T follicular helper cell (primary cell): ENCODE data around the gene ENPEP.

ENCODE experiments used
- DNase-seq: peaks from one replicate; pipeline ENCODE4 v3.0.0-alpha.2; 2020; ENCODE audit warnings: low read depth

ENPEP gene

GRCh38 chr4:110602061-110602460 lies 126.1 kb downstream of the ENPEP start:
- DNase-seq, result no peak

- DNase-seq, result no peak
Observed at GRCh38 chr4:110605077-110605476, 129.1 kb downstream of the ENPEP start.

DNA sequence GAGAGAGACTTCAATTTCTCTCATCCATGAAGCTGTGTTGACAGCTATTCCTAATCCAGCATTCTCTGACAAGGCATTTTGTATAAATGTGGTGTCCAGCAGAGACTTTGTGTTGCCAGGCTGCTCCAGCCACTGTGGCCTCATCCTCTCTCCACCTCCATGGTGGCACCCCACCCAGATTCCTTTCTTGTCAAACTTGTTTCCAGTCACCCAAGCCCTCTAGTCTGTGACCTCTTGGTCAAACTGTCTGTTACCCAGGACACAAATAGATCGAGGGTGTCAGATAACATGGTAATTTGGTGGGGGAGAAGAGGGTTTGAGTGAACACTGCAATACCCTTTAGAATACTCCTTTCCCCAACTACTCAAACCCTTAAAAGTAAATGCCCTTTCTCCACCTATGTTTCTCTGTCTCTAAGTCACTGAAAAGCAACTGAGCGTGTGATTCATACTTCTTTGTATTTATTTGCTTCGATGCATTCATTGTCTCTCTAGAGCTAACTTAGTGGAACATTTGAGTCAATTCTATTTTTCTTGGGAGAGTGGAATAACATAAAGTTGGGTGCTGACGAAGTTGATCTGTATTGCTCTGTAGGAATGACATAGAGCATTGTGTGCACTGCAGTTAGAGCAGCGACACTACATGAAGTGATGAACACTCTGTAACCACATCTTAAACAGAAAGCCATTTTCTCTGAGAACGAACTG lies 133.2 kb downstream of the ENPEP start:
- no peak for DNase-seq

- DNase-seq, result no peak
Observed at GRCh38 chr4:110610620-110610939, 134.6 kb downstream of the ENPEP start.

DNA sequence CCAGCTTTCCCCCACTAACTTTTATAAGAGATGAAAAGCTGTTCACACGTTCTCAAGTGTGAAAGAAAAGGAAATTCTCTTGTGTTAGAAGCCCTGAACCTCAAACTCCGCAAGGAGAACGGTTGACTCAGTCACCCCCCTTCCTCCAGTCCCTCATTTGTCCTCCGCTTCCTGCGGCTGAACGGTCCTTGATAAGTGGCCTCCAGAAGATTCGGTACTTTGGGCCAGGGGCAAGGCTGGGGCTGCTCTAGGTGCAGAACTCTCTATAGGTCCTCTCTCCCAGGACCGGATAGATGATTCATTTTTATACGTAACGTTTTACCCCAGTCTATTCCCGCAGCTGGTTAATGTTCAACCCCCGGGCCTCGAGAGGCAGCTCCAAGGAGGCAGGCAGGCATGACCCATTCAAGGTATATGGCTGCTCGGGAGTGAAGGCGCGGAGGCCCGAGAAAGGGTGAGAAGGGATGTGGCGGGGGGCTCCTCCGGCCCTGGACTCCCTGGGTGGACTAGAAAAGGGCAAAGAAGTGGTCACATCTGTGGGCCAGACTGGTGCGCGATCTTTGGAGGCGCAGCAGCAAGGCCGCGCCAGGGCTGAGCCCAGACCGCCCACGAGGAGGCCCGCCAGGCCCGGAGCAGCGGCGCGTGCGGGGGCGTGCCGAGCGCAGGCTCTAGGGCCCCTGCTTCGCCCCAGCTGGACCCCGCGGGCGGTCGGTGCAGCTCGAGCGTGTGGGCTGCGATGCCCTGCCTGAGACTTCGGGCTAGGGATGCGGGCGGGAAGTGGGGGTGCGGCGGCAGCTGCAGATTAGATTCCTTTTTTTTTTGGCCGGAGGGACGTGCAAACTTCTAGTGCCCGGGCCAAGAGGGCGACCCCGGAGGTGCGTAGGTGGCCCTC lies 135.2 kb downstream of the ENPEP start:
- no peak for DNase-seq

- no peak for DNase-seq
Observed at GRCh38 chr4:110611968-110612447, 136.1 kb downstream of the ENPEP start.

GRCh38 chr4:110612631-110613269 lies 136.8 kb downstream of the ENPEP start:
- no peak for DNase-seq

- no peak for DNase-seq
Observed at GRCh38 chr4:110613745-110614144, 137.8 kb downstream of the ENPEP start.

DNA sequence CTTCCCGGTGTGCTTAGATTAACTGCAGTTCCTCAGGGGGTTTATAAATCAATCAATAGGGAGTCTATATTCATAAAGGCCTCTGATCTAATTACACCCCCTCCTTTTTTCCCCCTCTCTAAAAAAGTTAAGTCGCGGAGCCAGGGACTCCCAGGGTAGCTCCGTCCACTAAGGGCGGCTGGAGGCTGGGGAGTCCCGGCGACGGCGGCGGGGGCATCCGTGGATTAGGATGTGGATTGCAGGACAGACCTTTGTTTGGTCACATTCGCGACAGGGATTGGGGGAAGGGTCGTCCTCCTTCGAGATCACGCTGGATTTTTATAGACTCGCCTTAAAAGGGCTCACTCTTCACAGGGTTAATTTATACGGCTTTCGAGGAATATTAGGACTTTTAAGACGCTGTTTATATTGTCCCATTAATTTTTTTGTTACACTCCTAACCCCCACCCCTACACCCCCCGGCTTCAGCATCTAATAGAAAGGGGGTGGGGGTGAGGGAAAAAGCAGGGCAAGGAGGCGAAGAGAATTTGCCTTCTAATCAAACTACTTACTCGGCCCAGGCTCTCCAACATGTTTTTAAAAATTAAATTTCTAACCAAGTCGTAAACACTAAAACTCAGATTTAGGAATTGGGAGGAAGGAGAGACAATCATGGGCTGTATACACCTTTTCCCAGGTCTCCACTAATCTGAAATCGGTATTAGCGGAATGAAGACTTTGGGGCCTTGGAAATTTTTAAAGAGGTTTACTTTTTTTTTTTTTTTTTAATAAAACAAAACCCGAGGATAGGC lies 138.4 kb downstream of the ENPEP start:
- DNase-seq, result no peak
